Inflammatory macrophage treated with lipopolysaccharide for 1 hour (primary cell): ENCODE measurements around the gene RAD9A.
A peak's percentile ranks its signal among the peaks of the same experiment; 100 is the strongest.

ENCODE experiments used
- DNase-seq, 2 donors: peaks; one replicate each; pipeline ENCODE4 v3.0.0-alpha.2; 2020 to 2022

Gene RAD9A

GRCh38 chr11:67429038-67429668 is 37.4 kb downstream of the RAD9A start:
- DNase-seq, result no peak

GRCh38 chr11:67429722-67430121 is 37.9 kb downstream of the RAD9A start:
- no peak for DNase-seq

- no peak for DNase-seq
These were observed 39.8 kb downstream of the RAD9A start for GRCh38 chr11:67431346-67432249.

- no peak for DNase-seq
These were observed 41.0 kb downstream of the RAD9A start for GRCh38 chr11:67432655-67433349.

GRCh38 chr11:67433536-67434394 is 42.0 kb downstream of the RAD9A start:
- no peak for DNase-seq

- DNase-seq, result no peak
These were observed 42.7 kb downstream of the RAD9A start for GRCh38 chr11:67434395-67434881.

- no peak for DNase-seq
These were observed 43.4 kb downstream of the RAD9A start for GRCh38 chr11:67435031-67435726.

- no peak for DNase-seq
These were observed 44.1 kb downstream of the RAD9A start for GRCh38 chr11:67435727-67436458.

- DNase-seq, result no peak
These were observed 44.8 kb downstream of the RAD9A start for GRCh38 chr11:67436459-67437081.

- DNase-seq, result no peak
These were observed 45.5 kb downstream of the RAD9A start, which contains the start of gene PTPRCAP for GRCh38 chr11:67437082-67437808. PTPRCAP (minus strand) TSS chr11:67437682; CDS start chr11:67437619, 63 bp downstream.

- no peak for DNase-seq
These were observed 46.0 kb downstream of the RAD9A start for GRCh38 chr11:67437809-67438157.

GRCh38 chr11:67438158-67438902 is 46.5 kb downstream of the RAD9A start:
- no peak for DNase-seq

GRCh38 chr11:67439321-67440228 is 47.8 kb downstream of the RAD9A start:
- DNase-seq, result peak; percentile 61 to 72

GRCh38 chr11:67440229-67441097 is 48.7 kb downstream of the RAD9A start:
- DNase-seq, result no peak

- no peak for DNase-seq
These were observed 49.3 kb downstream of the RAD9A start for GRCh38 chr11:67441098-67441563.

GRCh38 chr11:67441731-67442351 is 50.1 kb downstream of the RAD9A start:
- DNase-seq, result no peak
